Tibial nerve (tissue), 4 donors: ENCODE data around the gene MSI2.

Source experiments
- CTCF ChIP-seq, 5 experiments: fragments of 200-600 bp in 3 of 5; fragments of 450-650 bp in 2 of 5; sonication (generic) in 3 of 5; IDR thresholded peaks; one replicate each; pipeline ENCODE4 v1.5.1; 2016 to 2019; ENCODE audit warnings: antibody characterized with exemption in 5 of 5, mild to moderate bottlenecking in 3 of 5, moderate library complexity in 2 of 5
- EP300 ChIP-seq, 2 donors: sonication (generic); formaldehyde crosslinking; IDR thresholded peaks; one replicate each; pipeline ENCODE4 v1.6.1; 2017; ENCODE audit warnings: antibody characterized with exemption in 2 of 2, mild to moderate bottlenecking in 1 of 2
- POLR2A ChIP-seq, 2 donors: fragments of 450-650 bp; IDR thresholded peaks; one replicate each; pipeline ENCODE4 v1.6.1; 2017; ENCODE audit warnings: antibody characterized with exemption in 2 of 2, mild to moderate bottlenecking in 2 of 2, moderate library complexity in 2 of 2

- TF ChIP-seq EP300 (IDR thresholded peaks at IDR 0.05): no peak
- TF ChIP-seq CTCF (IDR thresholded peaks at IDR 0.05): no peak
- TF ChIP-seq POLR2A (IDR thresholded peaks at IDR 0.05): no peak
These were observed 67.7 kb downstream of the MSI2 start for GRCh38 chr17:57324060-57324459.
